ENCODE data around the gene PANX2.
"Not testable (repeated sequence)": the region's sequence is repeated elsewhere in the genome, so short reads cannot be mapped to it uniquely, and the experiment has no call there.

Gene PANX2

DNA sequence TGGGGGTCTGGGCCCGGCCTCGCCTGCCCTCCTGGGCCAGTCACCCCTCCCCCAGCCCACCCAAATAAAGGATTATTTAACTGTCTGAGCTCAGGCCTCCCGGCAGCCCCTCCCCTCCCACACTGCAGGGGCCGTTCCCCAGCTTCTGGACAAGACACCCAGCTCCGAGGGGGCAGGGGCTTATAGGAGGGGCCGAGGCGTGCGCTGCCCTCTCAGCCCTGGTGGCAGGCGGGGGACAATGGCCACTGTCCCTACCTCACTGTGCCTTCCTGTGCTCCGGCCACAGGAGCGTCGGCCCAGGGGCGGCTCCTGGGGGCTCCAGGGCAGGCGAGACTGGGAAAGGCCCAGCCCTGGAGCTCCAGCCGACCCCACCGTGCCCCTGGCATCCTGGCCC is 28.1 kb downstream of the PANX2 start:
- Histone ChIP-seq H3K9me3 (ENCODE audit: control insufficient read depth in 2 of 2, low read length in 2 of 2) (no peaks in the 10 kb centered on the region), H3K36me3 (ENCODE audit: control insufficient read depth in 2 of 2, insufficient read depth in 2 of 2, low read length in 2 of 2) (peaks cover 20 to 24% of the 10 kb centered on the region in 2 donors), H3K27ac (ENCODE audit: low read depth in 2 of 2, low read length in 2 of 2) (no peak overlapping the region), H3K9ac (ENCODE audit: low read depth in 1 of 2, low read length in 2 of 2) (no peak overlapping the region), H3K4me1 (ENCODE audit: control insufficient read depth in 2 of 2, insufficient read depth in 2 of 2, low read length in 2 of 2) (peaks cover 7 to 12% of the 10 kb centered on the region in 2 donors), H3K4me3 (ENCODE audit: low read length in 2 of 2) (no peak overlapping the region), H3K27me3 (ENCODE audit: control insufficient read depth in 2 of 2, insufficient read depth in 2 of 2, low read length in 2 of 2) (no peaks in the 10 kb centered on the region)

DNA sequence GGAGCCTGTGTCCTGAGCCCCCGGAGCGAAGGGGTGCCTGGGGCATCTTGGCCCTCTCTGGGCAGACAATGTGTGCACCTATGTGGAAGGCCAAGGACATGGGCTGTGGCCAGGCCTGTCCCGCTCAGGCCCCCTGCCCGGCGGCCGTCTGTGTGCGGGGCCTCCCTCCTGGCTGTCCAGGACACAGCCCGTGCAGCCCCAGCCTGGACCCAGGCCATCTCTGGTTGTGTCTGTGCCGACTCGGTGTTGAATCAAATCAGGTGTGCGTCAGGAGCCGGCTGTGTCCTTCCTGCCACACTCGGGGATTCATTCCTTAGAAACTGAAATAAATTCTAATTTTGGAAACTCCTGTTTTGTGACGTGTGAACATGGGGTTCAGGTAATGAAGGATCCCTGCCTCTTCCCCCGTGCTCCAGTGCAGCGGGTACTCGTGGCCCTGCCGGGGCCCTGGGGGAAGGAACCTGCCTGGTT is 28.8 kb downstream of the PANX2 start:
- H3K4me1 ChIP-seq (ENCODE audit: control insufficient read depth in 2 of 2, insufficient read depth in 2 of 2, low read length in 2 of 2) = peaks cover 7 to 12% of the 10 kb centered on the region in 2 donors
- H3K27me3 ChIP-seq (ENCODE audit: control insufficient read depth in 2 of 2, insufficient read depth in 2 of 2, low read length in 2 of 2) = no peaks in the 10 kb centered on the region
- H3K27ac ChIP-seq (ENCODE audit: low read depth in 2 of 2, low read length in 2 of 2) = no peak overlapping the region
- H3K4me3 ChIP-seq (ENCODE audit: low read length in 2 of 2) = peak overlapping the region in 1 of 2 donors; percentile 73
- no peaks in the 10 kb centered on the region for H3K9me3 ChIP-seq (ENCODE audit: control insufficient read depth in 2 of 2, low read length in 2 of 2)
- peaks cover 17 to 18% of the 10 kb centered on the region in 2 donors for H3K36me3 ChIP-seq (ENCODE audit: control insufficient read depth in 2 of 2, insufficient read depth in 2 of 2, low read length in 2 of 2)
- peak overlapping the region in 1 of 2 donors; percentile 76 for H3K9ac ChIP-seq (ENCODE audit: low read depth in 1 of 2, low read length in 2 of 2)

DNA sequence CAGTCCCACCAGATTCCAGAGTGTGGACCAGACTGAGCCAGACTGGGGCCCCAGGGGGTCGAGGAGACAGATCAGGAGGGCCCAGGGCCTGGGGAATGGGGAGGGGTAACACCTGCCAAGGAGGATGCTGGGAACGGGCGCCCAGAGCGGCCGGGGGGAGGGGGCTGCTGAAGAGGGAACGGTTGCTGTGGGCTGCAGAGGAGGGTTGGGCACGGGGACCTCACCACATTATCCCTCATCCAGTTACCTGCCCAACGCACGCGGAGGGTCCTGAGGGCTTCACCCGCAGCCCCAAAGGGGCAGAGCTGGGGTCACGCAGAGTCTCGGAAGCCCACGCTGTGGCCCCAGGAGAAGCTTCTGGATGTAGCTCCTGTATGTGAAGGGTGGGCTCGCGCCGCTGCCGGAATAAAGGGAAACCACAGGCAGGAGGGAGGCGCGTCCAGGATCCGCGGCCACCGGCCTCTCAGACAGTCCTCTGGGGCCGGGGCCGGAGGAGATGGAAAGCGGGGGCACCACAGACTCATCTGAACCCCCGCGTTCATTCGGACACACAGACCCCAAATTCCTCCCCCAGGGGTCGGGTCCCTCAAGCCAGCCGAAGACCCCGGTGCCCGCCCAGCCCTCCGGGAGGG is 29.4 kb downstream of the PANX2 start:
- Histone ChIP-seq H3K9ac (ENCODE audit: low read depth in 1 of 2, low read length in 2 of 2) (peak overlapping the region; percentile 75 to 76), H3K4me3 (ENCODE audit: low read length in 2 of 2) (peak overlapping the region; percentile 63 to 73), H3K4me1 (ENCODE audit: control insufficient read depth in 2 of 2, insufficient read depth in 2 of 2, low read length in 2 of 2) (peaks cover 7 to 12% of the 10 kb centered on the region in 2 donors), H3K27ac (ENCODE audit: low read depth in 2 of 2, low read length in 2 of 2) (peak overlapping the region in 1 of 2 donors; percentile 71), H3K27me3 (ENCODE audit: control insufficient read depth in 2 of 2, insufficient read depth in 2 of 2, low read length in 2 of 2) (no peaks in the 10 kb centered on the region), H3K9me3 (ENCODE audit: control insufficient read depth in 2 of 2, low read length in 2 of 2) (no peaks in the 10 kb centered on the region), H3K36me3 (ENCODE audit: control insufficient read depth in 2 of 2, insufficient read depth in 2 of 2, low read length in 2 of 2) (peaks cover 11 to 12% of the 10 kb centered on the region in 2 donors)

DNA sequence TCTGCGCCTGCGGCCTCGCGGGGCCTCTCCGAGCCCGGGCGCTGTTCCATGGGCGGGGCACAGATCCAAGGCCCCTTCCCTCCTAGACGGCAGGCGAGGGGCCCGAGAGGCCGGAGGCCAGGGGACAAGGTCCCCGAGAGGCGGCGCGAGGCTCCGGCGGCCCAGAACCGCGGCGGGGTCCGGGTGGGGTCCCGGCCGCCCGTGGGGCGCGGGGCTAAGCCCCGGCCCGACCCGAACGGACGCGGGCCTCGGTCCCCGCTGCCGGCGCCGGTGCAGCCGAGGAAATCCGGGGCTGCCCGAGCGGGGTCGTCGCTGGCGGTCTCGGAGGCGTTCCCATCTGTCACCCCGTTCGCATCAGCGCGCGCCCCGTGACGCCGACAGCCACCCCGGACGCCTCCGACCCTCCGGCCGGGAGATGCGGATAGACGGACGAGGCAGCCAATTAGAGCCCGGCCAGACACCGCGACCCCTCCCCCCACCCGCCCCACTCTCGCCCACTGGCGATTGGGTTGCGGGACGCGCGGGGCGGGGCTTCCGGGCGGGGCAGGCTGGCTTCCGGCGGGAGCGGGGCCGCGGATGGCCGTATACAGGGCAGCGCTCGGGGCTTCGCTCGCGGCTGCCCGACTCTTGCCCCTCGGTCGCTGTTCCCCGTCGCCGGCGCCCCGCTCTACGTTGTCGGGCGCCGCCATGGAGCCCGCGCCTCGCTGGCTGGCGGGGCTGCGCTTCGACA is 30.1 kb downstream of the PANX2 start, which contains the start of gene SELENOO:
Gene SELENOO (plus strand): TSS at position 551 of the 730 bp plus-strand sequence. CDS start 26 bp downstream, at position 577.
- H3K9ac ChIP-seq (ENCODE audit: low read depth in 1 of 2, low read length in 2 of 2) = peak within 1 kb of the TSS; percentile 75 to 76
- no peaks in the 10 kb centered on the region for H3K9me3 ChIP-seq (ENCODE audit: control insufficient read depth in 2 of 2, low read length in 2 of 2)
- H3K4me3 ChIP-seq (ENCODE audit: low read length in 2 of 2) = peak within 1 kb of the TSS; percentile 73 to 76
- H3K27ac ChIP-seq (ENCODE audit: low read depth in 2 of 2, low read length in 2 of 2) = peak within 1 kb of the TSS; percentile 63 to 71
- peaks cover 7 to 12% of the 10 kb centered on the region in 2 donors for H3K4me1 ChIP-seq (ENCODE audit: control insufficient read depth in 2 of 2, insufficient read depth in 2 of 2, low read length in 2 of 2)
- H3K36me3 ChIP-seq (ENCODE audit: control insufficient read depth in 2 of 2, insufficient read depth in 2 of 2, low read length in 2 of 2) = peaks cover 10 to 11% of the 10 kb centered on the region in 2 donors
- H3K27me3 ChIP-seq (ENCODE audit: control insufficient read depth in 2 of 2, insufficient read depth in 2 of 2, low read length in 2 of 2) = no peaks in the 10 kb centered on the region

DNA sequence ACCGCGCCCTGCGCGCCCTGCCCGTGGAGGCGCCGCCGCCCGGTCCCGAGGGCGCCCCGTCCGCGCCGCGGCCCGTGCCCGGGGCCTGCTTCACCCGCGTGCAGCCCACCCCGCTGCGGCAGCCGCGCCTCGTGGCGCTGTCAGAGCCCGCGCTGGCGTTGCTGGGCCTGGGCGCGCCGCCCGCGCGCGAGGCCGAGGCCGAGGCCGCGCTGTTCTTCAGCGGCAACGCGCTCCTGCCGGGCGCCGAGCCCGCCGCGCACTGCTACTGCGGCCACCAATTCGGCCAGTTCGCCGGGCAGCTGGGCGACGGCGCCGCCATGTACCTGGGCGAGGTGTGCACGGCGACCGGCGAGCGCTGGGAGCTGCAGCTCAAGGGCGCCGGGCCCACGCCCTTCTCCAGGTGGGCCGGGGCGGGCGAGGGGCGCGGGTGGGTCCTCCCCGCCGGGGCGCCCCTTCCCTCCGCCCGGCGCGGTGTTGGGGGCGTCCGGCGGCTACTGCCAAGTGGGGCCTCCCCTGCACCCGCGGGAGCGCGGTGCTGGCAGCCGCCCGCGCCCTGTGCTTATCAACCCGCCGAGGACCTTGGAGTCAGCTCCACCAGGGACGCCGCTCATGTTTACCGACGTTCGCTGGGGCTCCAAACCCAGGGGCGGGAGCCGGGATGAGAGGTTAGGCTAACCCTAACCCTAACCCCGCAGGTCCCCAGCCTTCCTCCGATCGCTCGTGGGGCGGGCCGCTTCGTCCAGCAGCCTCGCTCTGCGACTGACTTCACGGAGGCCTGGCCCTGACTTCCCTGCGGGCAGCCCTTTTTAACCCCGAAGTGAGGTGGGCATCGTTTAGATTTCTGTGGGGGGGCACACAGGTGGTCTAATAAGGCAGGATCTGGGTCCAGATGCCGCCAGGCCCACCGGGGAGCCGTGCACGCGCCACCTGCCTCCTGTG is 30.9 kb downstream of the PANX2 start:
- Histone ChIP-seq H3K27me3 (ENCODE audit: control insufficient read depth in 2 of 2, insufficient read depth in 2 of 2, low read length in 2 of 2) (no peaks in the 10 kb centered on the region), H3K4me3 (ENCODE audit: low read length in 2 of 2) (peak overlapping the region; percentile 61 to 76), H3K27ac (ENCODE audit: low read depth in 2 of 2, low read length in 2 of 2) (peak overlapping the region; percentile 63 to 71), H3K9ac (ENCODE audit: low read depth in 1 of 2, low read length in 2 of 2) (peak overlapping the region; percentile 63 to 67), H3K36me3 (ENCODE audit: control insufficient read depth in 2 of 2, insufficient read depth in 2 of 2, low read length in 2 of 2) (peaks cover 7 to 12% of the 10 kb centered on the region in 2 donors), H3K4me1 (ENCODE audit: control insufficient read depth in 2 of 2, insufficient read depth in 2 of 2, low read length in 2 of 2) (peaks cover 7 to 14% of the 10 kb centered on the region in 2 donors), H3K9me3 (ENCODE audit: control insufficient read depth in 2 of 2, low read length in 2 of 2) (no peaks in the 10 kb centered on the region)

DNA sequence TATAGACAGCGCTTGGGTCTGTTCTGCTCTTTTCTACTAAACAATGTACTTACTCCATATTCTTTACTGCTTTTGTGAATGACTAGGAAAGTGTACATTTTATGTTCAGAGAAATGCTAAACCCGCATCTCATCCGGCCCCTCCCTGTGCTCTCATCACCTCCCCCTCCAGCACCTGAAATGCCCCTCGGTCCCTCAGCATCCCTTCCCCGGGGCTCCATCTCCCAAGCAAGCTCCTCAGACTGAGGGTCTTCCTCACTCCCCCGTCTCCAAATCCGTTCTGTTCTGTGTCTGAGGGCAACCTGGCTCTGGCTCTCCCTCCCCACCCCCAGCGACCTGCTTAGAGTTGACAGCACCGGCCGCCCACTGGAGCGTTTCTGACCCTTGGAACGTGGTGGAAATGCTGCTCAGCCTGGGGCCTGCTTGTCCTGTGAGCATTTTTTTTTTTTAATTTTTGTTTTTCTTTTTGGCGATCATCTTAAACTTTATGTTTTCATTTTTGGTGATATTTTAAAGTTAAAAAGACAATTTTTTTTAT is 31.7 kb downstream of the PANX2 start:
- Histone ChIP-seq H3K4me3 (ENCODE audit: low read length in 2 of 2) (peak overlapping the region; percentile 61 to 76), H3K36me3 (ENCODE audit: control insufficient read depth in 2 of 2, insufficient read depth in 2 of 2, low read length in 2 of 2) (peaks cover 12 to 16% of the 10 kb centered on the region in 2 donors), H3K27ac (ENCODE audit: low read depth in 2 of 2, low read length in 2 of 2) (no peak overlapping the region), H3K9ac (ENCODE audit: low read depth in 1 of 2, low read length in 2 of 2) (peak overlapping the region; percentile 63 to 67), H3K4me1 (ENCODE audit: control insufficient read depth in 2 of 2, insufficient read depth in 2 of 2, low read length in 2 of 2) (peaks cover 7 to 15% of the 10 kb centered on the region in 2 donors), H3K9me3 (ENCODE audit: control insufficient read depth in 2 of 2, low read length in 2 of 2) (no peaks in the 10 kb centered on the region), H3K27me3 (ENCODE audit: control insufficient read depth in 2 of 2, insufficient read depth in 2 of 2, low read length in 2 of 2) (no peaks in the 10 kb centered on the region)

DNA sequence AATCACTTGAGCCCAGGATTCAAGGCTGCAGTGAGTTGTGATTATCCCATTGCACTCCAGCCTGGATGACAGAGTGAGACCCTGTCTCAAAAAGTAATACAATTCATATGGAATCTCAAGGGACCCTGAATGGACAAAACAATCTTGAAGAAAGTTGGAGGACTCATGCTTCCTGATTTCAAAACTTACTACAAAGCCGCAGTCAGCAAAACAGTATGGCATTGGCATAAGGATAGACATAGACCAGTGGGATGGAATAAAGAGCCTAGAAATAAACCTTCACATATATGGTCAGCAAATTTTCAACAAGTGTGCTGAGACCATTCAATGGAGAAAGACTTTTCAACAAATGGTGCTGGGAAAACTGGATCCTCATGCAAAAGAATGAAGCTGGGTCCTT is 32.8 kb downstream of the PANX2 start:
- no peaks in the 10 kb centered on the region for H3K9me3 ChIP-seq (ENCODE audit: control insufficient read depth in 2 of 2, low read length in 2 of 2)
- peaks cover 7 to 15% of the 10 kb centered on the region in 2 donors for H3K4me1 ChIP-seq (ENCODE audit: control insufficient read depth in 2 of 2, insufficient read depth in 2 of 2, low read length in 2 of 2)
- H3K9ac ChIP-seq (ENCODE audit: low read depth in 1 of 2, low read length in 2 of 2) = no peak overlapping the region
- peaks cover 11 to 14% of the 10 kb centered on the region in 2 donors for H3K36me3 ChIP-seq (ENCODE audit: control insufficient read depth in 2 of 2, insufficient read depth in 2 of 2, low read length in 2 of 2)
- H3K4me3 ChIP-seq (ENCODE audit: low read length in 2 of 2) = no peak overlapping the region
- H3K27me3 ChIP-seq (ENCODE audit: control insufficient read depth in 2 of 2, insufficient read depth in 2 of 2, low read length in 2 of 2) = no peaks in the 10 kb centered on the region
- no peak overlapping the region for H3K27ac ChIP-seq (ENCODE audit: low read depth in 2 of 2, low read length in 2 of 2)

DNA sequence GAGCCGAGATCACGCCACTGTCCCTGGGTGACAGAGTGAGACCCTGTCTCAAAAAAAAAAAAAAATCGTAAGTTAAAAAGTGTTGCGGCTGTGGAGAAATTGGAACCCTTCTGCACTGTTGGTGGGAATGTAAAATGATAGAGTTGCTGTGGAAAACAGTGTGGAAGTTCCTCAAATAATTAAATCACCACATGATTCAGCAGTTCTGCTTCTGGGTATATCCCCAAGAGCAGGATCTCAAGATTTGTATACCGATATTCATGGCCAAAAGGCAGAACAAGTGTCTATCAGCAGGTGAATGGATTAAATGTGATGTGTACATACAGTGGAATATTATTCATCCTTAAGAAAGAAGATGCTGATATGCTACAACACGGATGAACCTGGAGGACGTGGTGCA is 34.0 kb downstream of the PANX2 start:
- no peaks in the 10 kb centered on the region for H3K9me3 ChIP-seq (ENCODE audit: control insufficient read depth in 2 of 2, low read length in 2 of 2)
- no peak overlapping the region for H3K4me3 ChIP-seq (ENCODE audit: low read length in 2 of 2)
- H3K36me3 ChIP-seq (ENCODE audit: control insufficient read depth in 2 of 2, insufficient read depth in 2 of 2, low read length in 2 of 2) = peaks cover 11 to 18% of the 10 kb centered on the region in 2 donors
- H3K27ac ChIP-seq (ENCODE audit: low read depth in 2 of 2, low read length in 2 of 2) = no peak overlapping the region
- H3K27me3 ChIP-seq (ENCODE audit: control insufficient read depth in 2 of 2, insufficient read depth in 2 of 2, low read length in 2 of 2) = no peaks in the 10 kb centered on the region
- peaks cover 7 to 14% of the 10 kb centered on the region in 2 donors for H3K4me1 ChIP-seq (ENCODE audit: control insufficient read depth in 2 of 2, insufficient read depth in 2 of 2, low read length in 2 of 2)
- H3K9ac ChIP-seq (ENCODE audit: low read depth in 1 of 2, low read length in 2 of 2) = no peak overlapping the region

DNA sequence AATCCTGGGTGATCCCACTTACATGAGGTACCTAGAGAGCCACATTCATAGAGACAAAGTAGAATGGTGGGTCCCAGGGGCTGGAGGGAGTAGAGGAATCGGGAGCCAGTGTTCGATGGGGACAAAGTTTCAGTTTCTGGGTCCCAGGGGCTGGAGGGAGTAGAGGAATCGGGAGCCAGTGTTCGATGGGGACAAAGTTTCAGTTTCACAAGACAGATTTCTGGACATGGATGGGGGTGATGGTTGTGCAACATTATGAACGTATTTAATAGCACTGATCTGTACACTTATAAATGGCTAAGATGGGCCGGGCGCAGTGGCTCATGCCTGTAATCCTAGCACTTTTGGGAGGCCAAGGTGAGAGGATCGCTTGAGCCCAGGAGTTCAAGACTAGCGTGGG is 34.5 kb downstream of the PANX2 start:
- H3K9ac ChIP-seq (ENCODE audit: low read depth in 1 of 2, low read length in 2 of 2); H3K4me3 ChIP-seq (ENCODE audit: low read length in 2 of 2); H3K27me3 ChIP-seq (ENCODE audit: control insufficient read depth in 2 of 2, insufficient read depth in 2 of 2, low read length in 2 of 2); H3K27ac ChIP-seq (ENCODE audit: low read depth in 2 of 2, low read length in 2 of 2); H3K9me3 ChIP-seq (ENCODE audit: control insufficient read depth in 2 of 2, low read length in 2 of 2): not testable (repeated sequence)
- peaks cover 7 to 10% of the 10 kb centered on the region in 2 donors for H3K4me1 ChIP-seq (ENCODE audit: control insufficient read depth in 2 of 2, insufficient read depth in 2 of 2, low read length in 2 of 2)
- peaks cover 13 to 18% of the 10 kb centered on the region in 2 donors for H3K36me3 ChIP-seq (ENCODE audit: control insufficient read depth in 2 of 2, insufficient read depth in 2 of 2, low read length in 2 of 2)

All from mucosa of rectum (tissue), 2 donors.